GM23248 (cell line): ENCODE data around the gene MOB3B.

Experiments
- EZH2 ChIP-seq: fragments of 200-600 bp; sonication (generic); IDR thresholded peaks from 2 replicates; pipeline ENCODE4 v1.6.1; 2018; ENCODE audit warnings: antibody characterized with exemption, mild to moderate bottlenecking; ENCODE audit not compliant: insufficient read depth, poor library complexity, severe bottlenecking
- EZH2phosphoT487 ChIP-seq: fragments of 200-600 bp; sonication (generic); IDR thresholded peaks from 2 replicates; pipeline ENCODE4 v1.6.1; 2018; ENCODE audit warnings: antibody characterized with exemption, moderate library complexity, mild to moderate bottlenecking, low read depth; ENCODE audit not compliant: insufficient read depth

DNA sequence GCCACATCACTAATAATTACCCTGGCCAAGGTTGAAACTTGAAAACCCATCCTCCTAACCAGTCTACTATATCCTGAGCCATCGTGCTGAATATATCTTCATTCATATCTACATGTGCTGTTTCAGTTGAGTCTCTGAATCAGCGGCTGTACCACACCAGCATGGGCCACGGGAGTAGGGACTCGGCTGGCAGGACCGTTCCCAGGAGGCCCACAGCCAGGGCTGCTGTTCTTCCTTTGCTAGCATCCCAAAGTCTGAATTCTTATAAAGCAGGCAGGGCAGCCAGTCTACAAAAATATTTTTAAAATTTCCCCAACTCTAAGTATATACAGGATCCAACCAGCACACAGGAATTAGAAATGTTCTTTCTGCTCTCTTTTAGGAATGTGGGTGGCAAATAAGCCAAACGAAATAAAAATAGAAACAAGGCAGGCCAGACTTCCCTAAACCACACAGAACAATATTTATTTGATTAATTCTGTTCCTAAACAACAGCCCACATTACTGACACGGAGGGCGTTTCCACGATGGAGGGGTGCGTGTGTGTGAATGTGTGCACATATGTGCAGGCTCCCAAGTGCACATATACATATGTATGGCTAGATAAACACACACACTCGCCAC, 189.8 kb downstream of the MOB3B start:
- no peak for TF ChIP-seq EZH2
- no peak for TF ChIP-seq EZH2phosphoT487
